22Rv1 (cell line): ENCODE results near the gene FOXD3.

Source experiments
- ZFX ChIP-seq: fragments of 450-650 bp; IDR thresholded peaks from 2 replicates; pipeline ENCODE4 v1.6.1; 2017; ENCODE audit warnings: antibody characterized with exemption, borderline replicate concordance
- TF ChIP-seq, protein P1 (sequence below): fragments of 450-650 bp; IDR thresholded peaks from 2 replicates; pipeline ENCODE4 v1.5.1; 2017; ENCODE audit warnings: mild to moderate bottlenecking

DNA sequence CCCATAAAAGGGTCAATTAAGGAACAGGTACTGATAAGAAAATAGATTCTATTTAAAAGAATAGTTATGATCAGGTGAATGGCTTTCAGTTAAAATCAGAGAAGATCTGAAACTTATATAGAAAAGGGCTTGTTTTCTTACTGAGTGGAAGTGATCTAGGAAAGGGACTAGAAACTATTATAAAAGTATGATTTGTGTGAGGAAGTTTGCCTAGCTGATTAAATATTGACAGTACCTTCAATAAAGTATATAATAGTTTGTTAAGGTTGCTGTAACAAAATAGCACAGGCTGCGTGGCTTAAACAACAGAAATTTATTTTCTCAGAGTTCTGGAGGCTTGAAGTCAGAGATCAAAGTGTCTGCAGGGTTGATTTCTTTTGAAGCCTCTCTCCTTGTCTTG, 39.7 kb downstream of the FOXD3 start:
- TF ChIP-seq, protein P1, sequence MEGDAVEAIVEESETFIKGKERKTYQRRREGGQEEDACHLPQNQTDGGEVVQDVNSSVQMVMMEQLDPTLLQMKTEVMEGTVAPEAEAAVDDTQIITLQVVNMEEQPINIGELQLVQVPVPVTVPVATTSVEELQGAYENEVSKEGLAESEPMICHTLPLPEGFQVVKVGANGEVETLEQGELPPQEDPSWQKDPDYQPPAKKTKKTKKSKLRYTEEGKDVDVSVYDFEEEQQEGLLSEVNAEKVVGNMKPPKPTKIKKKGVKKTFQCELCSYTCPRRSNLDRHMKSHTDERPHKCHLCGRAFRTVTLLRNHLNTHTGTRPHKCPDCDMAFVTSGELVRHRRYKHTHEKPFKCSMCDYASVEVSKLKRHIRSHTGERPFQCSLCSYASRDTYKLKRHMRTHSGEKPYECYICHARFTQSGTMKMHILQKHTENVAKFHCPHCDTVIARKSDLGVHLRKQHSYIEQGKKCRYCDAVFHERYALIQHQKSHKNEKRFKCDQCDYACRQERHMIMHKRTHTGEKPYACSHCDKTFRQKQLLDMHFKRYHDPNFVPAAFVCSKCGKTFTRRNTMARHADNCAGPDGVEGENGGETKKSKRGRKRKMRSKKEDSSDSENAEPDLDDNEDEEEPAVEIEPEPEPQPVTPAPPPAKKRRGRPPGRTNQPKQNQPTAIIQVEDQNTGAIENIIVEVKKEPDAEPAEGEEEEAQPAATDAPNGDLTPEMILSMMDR = no peak
- TF ChIP-seq ZFX = no peak
